ENCODE results near the gene LRCH4. TPM values are rescaled to one million over a fixed set of nuclear protein-coding genes. Genes with fewer than 3 reads are reported as not detected.

Gene LRCH4
- polyA plus RNA-seq, 2 donors = 32.3 to 73.4 TPM

Other genes starting within 250 kb of the LRCH4 start
- 10 to 100 TPM; 22.9 to 79.2 TPM for gene PILRB, start 228.0 kb downstream of the LRCH4 start, polyA plus RNA-seq
- 1 to 10 TPM in 1 of 2 donors, under 1 TPM in 1; 0.85 to 1.7 TPM for gene PILRA, start 212.6 kb downstream of the LRCH4 start, polyA plus RNA-seq
- gene ZCWPW1, start 157.4 kb downstream of the LRCH4 start, polyA plus RNA-seq = 1 to 10 TPM; 2.2 to 2.8 TPM
- gene MEPCE, start 156.3 kb downstream of the LRCH4 start, polyA plus RNA-seq = 10 to 100 TPM; 18.0 to 21.8 TPM
- gene PPP1R35, start 149.6 kb downstream of the LRCH4 start, polyA plus RNA-seq = 10 to 100 TPM; 32.1 to 61.5 TPM
- under 1 TPM; 0.31 to 0.65 TPM for gene SPACDR, start 121.9 kb downstream of the LRCH4 start, polyA plus RNA-seq
- 10 to 100 TPM; 40.0 to 60.0 TPM for gene TSC22D4, start 106.9 kb downstream of the LRCH4 start, polyA plus RNA-seq
- gene NYAP1, start 102.2 kb downstream of the LRCH4 start, polyA plus RNA-seq = 1 to 10 TPM in 1 of 2 donors, under 1 TPM in 1; 0.32 to 1.3 TPM
- 10 to 100 TPM; 15.8 to 37.9 TPM for gene AGFG2, start 46.9 kb downstream of the LRCH4 start, polyA plus RNA-seq
- gene SAP25, start 12.2 kb downstream of the LRCH4 start, polyA plus RNA-seq = 1 to 10 TPM; 1.5 to 3.3 TPM
- gene FBXO24, start 199 bp upstream of the LRCH4 start, polyA plus RNA-seq = under 1 TPM; 0.33 to 0.81 TPM
- 10 to 100 TPM in 1 of 2 donors, 1 to 10 TPM in 1; 9.9 to 11.0 TPM for gene PCOLCE, start 16.2 kb upstream of the LRCH4 start, polyA plus RNA-seq
- gene MOSPD3, start 26.4 kb upstream of the LRCH4 start, polyA plus RNA-seq = 10 to 100 TPM; 15.5 to 18.4 TPM
- under 1 TPM; 0.41 to 0.53 TPM for gene TFR2, start 55.4 kb upstream of the LRCH4 start, polyA plus RNA-seq
- not detected for gene ACTL6B, start 70.3 kb upstream of the LRCH4 start, polyA plus RNA-seq
- 100 to 1,000 TPM; 147 to 284 TPM for gene GNB2, start 87.6 kb upstream of the LRCH4 start, polyA plus RNA-seq
- 10 to 100 TPM; 11.1 to 28.1 TPM for gene GIGYF1, start 108.1 kb upstream of the LRCH4 start, polyA plus RNA-seq
- gene POP7, start 120.0 kb upstream of the LRCH4 start, polyA plus RNA-seq = 10 to 100 TPM; 29.4 to 42.1 TPM
- gene EPO, start 134.3 kb upstream of the LRCH4 start, polyA plus RNA-seq = under 1 TPM in 1 of 2 donors, not detected in 1; 0.04 TPM
- under 1 TPM in 1 of 2 donors, not detected in 1; under 0.01 TPM for gene ZAN, start 147.5 kb upstream of the LRCH4 start, polyA plus RNA-seq
- 10 to 100 TPM; 12.8 to 15.7 TPM for gene EPHB4, start 241.4 kb upstream of the LRCH4 start, polyA plus RNA-seq

All from esophagus (tissue), 2 donors.